IPS DF 19.7 (cell line): ENCODE results near the gene ARID4B.
"Not testable (repeated sequence)": the region's sequence is repeated elsewhere in the genome, so short reads cannot be mapped to it uniquely, and the experiment has no call there.

Source experiments
- DNase-seq: peaks from one replicate; pipeline ENCODE4 v3.0.0-alpha.2; 2013; ENCODE audit warnings: low read depth, low spot score

Gene ARID4B

DNA sequence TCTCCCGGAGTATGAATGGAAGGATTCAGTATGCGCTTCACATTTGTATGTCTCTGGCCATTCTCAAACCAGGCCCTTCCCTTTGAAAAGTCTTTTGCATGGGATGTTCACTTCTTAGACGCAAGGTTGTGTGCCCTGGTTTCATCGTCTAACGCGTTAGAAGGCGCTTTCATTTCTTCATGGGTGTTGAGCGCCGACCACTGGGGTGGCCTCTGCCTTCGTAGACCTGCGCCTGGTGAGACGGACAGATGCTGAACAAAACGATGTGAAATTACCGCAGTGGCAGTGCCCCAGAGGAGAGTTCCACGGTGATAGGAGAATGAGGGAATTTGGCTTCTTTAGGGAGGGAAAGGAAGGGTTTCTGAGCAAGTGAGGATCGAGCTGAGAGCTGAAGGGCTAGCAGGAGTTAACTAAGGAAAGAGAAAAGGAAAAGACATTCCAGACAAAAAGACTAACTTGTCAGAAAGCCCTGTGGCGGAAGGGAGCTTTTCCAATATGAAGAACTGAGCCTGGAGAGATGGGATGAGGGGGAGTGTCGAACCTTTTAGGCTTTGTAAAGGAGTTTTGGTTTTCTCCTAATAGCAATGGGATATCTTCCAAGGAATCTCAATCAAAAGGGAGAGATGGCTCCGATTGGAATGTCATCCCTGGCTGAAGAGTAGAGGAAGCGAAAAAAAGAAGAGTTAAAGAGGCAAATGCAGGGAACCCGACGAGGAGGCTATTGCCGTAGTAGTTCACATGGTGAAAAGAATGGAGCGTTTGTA lies 1.3 kb upstream of the ARID4B start:
- DNase-seq, result no peak

DNA sequence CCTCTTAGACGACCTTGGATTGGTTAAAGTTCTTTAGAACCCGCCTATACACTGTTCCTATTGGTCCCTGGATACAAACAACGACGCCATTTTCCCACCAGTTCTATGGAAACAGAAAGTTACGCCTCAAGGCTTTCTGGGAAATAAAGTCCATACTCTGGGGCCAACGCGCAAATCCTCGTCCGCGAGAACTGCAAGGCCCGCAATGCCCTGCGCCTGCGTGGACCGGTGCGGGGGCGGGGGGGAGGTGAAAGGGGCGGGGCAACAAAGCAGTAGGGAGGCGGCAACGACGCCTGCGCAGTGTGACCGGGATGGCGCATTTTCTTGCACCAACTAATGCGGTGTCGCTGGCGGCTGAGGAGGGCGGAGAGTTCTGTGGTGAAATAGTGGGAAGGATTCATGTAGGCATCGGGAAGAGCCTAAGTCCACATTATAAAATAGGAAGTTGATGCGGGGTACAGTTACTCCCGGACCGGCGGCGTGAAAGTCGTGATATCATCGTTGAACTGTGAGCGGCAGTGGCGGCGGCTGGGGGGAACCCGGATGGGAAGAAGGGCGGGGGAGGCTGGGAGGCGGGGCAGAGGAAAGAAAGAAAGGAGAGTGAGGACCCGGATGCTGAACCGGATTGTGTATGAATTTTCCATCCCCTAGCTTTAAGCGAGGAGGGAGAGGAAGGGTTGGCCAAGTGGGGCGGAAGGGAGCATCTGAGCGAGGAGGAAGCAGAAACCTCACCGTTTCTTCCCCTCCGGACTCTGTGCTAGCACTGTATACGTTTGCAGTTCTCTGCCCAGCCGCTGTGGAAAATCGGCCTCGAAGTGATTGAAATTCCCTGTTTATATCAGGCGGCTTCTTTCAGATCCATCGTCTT lies 526 bp upstream of the ARID4B start, which contains the start of gene GGPS1:
Gene GGPS1 (plus strand): TSS at position 300 of the 868 bp plus-strand sequence. CDS start 6,695 bp downstream, outside the sequence.
- peak; percentile 99 for DNase-seq

DNA sequence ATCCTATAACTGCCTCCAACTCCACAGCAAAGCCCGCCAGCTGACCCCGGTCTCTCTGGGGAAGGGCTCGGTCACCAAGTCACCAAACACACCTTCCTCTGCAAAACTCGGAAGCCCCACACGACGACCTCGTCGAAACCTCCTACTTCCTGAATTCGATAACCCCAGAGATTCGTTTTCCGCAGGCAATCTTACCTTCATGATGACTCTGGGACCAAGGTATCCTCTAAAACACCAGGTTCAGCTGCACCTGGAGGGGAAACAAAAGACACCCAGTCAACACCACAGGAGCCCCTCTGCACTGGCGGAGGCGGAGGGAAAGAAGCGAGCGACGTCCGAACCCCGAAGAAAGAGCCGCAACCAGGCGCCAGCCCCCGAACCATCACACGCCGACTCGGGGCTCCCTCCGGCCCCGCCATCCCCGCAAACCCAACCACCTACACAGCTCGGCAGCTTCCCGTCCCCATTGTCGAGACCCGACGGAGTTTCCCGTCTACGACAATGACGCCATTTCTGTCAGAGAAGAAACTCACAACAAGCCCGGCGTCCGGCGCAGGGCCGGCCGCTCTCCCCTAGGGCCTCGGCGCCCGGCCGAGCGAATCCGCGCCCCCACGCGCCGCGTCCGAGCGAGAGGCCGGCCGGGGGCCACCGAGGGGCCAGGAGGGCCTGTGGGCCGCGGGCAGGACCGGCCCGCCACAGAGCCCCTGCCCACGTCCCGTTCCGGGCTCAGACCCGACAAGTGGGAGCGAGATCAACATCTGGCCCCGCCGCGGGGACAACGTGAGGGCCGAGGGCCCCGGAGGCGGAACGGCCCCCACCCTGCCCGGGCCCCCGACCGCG lies 1.0 kb downstream of the ARID4B start:
- no peak for DNase-seq

DNA sequence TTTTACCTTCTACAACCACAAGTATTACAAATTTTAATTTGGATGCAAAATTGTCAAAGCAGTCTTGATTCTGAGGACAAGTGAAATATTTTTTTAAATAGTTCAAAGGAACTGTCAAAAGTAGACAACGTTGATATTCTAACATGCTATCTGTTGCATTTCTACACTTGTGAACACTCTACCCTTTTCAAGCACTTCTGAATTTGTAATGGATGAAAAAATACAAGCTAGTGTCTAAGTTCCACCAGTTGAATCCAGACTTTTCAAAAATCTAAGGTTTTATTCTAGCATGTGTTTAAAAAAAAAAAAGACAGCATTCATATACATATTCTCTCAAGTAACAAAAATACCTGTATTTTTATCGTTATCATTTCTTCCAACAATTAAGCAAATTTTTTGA lies 2.1 kb downstream of the ARID4B start:
- DNase-seq, result no peak

DNA sequence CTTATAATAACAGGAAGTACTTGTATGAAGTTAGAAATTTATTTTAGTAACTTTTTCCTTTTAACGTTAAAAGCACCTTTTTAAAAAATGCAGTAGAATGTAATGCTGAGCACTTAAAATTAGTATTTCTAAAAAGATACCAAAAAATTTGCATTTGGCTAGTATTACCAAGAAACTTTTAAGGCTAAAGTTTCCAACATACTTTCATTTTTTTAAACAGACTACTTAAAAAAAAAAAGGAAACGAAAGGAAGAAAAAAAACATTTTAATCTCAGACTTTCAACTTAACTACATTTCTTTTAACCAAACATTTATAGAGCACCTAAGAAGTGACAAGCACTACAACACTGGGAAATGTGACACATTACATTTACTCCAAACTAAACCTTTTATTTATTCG lies 2.8 kb downstream of the ARID4B start:
- no peak for DNase-seq

DNA sequence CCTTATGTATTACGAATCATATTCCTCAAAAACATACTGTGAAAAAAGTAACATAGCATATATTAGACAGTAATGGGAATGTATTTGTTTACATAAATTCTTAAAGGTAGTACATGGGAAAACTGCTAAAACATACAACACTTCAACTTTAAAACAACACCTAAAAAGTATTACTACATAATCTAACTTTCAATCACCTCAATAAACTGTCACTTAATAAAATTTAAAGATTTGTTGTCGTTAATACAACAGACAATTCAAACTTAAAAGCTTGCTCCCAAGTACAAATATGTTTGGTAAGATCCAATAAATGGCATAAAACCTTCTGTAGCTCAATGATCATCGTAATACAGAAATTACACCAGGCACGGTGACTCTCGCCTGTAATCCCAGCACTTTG lies 3.7 kb downstream of the ARID4B start:
- no peak for DNase-seq

DNA sequence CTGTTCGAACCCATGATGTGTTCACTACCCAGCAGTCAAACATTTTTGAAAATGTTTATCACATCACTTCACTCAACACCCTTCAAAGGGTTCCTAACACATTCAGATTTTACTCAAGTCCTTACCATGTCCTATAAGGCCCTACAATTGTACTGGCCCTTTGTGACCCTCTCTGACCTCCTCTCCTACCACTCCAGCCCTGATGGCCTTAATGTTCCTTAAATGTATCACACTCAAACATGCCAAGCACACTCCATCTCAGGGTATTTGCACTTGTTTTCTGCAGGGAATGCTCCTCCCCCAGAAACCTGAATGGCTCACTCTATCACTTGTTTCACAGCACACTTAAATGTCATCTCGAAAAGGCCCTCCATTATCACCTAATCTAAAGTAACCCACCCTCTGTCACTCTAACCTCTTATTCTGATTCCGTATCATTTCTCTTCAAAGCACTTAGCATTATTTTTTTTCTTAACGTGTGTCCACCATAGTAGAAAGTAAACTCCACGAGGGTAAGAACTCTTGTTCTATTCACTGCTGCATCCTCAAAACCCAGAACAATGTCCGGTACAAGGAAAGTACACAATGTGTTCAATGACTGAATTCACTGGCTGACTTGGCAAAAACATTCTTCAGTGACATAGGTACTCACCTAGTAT lies 7.3 kb downstream of the ARID4B start:
- DNase-seq, result no peak

DNA sequence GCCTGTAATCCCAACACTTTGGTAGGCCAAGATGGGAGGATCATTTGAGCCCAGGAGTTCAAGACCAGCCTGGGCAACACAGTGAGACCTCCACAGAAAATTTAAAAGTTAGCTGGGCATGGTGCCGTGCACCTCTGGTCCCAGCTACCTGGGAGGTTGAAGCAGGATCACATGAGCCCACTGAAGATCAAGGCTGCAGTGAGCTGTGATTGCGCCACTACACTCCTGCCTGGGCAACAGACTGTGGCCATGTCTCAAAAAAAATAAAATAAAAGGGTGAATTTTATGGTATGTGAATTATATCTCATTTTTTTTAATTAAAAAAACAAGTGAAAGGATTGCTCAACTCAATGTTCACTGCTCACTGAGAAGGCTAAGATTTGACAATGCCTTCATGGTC lies 8.7 kb downstream of the ARID4B start:
- no peak for DNase-seq

DNA sequence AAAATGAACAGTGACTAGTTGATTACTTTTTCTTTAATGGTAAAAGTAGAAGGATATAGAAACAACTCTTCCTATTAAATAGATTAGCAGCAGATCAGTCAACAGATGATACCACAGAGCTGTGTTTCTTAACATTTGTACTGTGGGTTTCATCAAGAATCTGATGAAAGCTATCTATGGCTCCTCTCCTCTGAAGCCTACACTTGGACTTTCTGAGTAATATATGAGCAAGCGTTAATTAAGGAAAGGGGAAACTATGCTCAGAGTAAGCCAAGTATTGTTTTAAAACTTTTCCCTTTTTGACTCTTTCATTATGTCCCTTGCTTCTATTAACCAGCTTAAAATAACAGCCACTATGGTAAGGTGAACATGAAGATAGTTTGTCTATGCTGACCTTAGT lies 10.8 kb downstream of the ARID4B start:
- DNase-seq, result no peak

DNA sequence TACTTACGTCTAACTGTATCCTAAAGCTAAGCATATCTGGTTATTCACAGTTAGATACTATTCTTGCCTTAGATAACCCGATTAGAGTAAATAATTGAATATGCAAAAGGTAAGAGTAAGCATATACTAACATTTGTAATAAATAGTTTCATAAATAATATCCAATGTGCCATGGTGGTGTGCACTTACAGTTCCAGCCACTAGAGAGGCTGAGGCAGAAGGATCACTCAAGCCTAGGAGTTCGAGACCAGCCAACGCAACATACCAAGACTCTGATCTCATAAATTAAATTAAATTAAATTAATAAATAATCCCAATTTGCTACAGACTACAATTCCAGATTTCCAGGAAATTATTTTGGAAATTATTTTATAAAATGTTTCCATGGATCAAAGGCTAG lies 12.2 kb downstream of the ARID4B start:
- DNase-seq, result no peak

DNA sequence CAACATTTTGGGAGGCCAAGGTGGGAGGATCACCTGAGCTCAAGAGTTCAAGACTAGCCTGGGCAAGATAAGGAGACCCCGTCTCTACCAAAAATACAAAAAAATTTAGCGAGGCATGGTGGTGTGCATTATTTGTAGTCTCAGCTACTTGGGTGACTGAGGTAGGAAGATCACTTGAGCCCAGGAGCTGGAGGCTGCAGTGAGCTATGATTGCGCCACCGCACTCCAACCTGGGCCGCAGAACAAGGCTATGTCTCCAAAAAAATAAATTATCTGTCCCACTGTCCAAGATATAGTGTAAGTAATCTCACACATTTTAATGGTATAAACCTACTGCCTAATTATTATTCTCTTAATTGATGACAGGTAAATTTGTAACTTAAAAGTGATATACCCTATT lies 12.8 kb downstream of the ARID4B start:
- no peak for DNase-seq

DNA sequence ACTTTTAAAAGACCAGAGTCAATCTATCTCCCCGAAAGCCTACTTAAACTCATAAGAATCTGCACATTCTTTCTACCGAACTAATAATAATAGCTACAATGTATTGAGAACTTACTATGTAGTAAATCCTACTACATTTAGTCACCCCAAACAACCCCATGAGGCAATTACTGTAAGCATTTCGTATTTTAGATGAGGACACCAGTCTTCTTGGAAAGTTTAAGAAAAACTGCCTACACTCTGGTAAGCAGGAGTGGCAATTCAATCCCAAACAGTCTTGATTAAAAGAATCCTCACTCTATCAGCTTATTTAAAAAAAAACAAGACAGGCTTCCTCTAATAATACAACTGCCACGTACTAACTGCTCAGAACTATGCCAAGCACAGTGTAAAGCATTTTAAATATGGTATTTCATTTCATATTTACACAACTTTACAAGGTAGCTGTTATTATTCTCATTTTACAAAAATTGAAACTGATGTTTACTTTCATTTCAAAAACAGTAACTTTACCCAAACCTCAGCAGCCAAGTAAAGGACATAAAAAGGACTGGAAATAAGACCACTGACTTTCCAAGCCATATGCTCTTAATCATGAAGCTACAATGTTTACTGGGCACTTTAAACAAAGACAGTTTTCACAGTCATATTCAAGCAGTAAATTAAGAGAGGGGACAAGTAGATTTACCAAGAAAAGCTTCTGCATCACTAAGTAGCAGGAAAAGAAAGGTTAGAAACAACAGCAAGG lies 13.9 kb downstream of the ARID4B start:
- no peak for DNase-seq

DNA sequence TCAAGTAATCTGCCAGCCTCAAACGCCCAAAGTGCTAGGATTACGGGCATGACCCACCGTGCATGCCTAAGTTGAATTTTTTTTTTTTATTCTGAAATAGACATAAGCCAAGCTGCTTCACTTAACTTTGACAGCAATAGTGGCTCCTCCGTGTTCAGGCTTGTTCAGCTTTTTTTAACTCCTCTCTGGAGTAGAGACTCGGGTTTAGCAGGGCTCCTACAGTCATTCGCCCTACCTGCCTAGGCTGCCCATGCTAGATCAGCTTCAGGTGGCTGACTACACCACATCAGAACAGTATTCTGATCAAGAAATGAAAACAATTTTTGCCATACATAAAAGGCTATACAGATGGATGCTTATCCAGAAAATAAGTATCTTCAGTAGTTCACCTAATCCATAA lies 14.7 kb downstream of the ARID4B start:
- DNase-seq, result no peak

DNA sequence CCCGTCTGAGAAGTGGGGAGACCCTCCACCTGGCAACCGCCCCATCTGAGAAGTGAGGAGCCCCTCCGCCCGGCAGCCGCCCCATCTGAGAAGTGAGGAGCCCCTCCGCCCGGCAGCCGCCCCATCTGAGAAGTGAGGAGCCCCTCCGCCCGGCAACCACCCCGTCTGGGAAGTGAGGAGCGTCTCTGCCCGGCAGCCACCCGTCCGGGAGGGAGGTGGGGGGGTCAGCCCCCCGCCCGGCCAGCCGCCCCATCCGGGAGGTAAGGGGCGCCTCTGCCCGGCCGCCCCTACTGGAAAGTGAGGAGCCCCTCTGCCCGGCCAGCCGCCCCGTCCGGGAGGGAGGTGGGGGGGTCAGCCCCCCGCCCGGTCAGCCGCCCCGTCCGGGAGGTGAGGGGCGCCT lies 18.8 kb downstream of the ARID4B start:
- not testable (repeated sequence) for DNase-seq

DNA sequence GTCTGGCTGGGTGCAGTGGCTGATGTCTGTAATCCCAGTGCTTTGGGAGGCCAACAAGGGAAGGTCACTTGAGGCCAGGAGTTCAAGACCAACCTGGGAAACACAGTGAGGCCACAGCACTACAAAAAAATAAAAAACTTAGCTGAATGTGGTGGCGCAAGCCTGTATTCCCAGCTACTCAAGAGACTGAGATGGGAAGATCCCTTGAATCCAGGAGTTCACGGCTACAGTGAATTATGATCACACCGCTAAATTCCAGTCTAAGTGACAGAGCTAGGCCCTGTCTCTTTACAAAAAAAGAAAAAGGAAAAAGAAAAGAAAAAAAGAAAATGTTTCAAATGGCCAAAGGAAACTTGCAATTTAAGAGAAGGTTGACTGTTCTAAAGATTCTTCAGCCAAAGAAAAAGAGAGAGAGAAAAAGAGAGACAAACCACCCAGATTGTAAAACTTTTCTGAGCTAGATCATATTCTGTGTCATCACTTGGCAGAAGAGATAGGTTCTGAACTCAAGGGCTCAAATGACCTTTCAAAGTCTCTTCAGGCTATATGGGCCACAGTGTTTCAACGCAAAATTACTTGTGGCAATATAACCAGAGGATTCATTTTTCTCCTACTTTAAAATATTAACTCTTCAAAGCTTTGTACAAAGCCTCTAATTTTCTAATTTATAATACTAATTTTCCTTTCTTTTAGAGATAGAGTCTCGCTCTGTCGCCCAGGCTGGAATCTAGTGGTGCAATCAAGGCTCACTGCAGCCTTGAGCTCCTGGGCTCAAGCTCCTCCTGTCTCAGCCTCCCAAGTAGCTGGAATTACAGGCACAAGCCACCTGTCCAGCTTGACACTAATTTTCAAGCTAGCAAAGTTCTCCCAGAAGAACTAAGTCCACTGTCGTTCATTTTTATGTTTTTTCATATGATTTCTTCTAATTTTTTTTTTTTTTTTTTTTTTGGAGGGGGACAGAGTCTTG lies 20.5 kb downstream of the ARID4B start:
- DNase-seq, result no peak

DNA sequence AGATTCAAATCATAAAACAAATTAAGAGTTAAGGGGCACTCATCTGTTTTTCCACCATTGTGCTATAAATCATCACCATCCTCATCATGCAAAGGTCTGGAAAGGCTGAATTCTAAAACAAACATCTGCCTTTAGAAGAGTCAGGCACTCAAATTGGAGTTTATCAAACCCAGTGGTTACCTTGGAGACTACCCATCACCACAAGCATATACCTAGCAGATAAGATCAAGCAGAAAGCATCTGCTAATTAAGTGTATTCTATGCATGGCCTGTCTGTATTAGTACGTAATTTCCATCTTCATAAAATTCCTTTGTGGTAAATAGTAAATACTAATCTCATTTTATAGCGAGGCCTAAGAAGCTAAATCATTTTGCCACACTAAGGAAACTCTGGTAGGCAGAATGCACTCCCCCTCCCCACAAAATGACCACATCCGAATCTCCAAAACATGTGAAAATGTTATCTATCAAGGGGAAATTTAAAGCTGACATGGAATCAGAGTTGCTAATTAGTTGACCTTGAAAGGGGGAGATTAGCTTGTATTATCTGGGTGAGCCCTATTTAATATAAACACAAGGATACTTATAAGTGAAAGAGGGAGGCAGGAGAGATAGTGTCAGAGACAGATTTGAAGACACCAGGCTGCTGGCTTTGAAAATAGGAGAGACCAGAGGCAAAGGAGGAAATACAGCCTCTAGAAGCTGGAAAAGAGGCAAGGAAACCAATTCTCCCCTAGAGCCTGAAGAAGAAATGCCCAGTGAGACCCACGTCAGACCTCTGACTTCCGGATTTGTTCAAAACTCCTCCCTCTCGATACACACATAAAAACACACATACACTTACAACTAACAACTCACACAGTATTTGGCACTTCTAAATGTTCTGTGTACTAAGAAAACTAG lies 23.2 kb downstream of the ARID4B start:
- DNase-seq, result no peak

DNA sequence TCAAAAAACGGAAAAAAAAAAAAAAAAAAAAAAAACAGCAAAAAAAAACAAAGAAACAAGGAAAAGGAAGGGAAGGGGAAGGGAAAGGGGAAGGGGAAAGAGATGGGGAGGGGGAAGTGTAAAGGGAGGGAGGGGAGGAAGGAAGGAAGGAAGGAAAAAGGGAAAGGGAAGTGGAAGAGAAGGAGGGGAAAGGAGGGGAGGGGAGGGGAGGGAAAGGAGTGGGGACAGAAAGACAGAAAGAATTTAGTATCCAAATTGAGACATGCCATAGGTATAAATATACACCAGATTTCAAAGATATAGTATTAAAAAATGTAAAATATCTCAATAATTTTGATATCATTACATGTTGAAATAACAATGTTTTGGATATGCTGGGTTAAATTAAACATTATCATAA lies 25.8 kb downstream of the ARID4B start:
- no peak for DNase-seq

DNA sequence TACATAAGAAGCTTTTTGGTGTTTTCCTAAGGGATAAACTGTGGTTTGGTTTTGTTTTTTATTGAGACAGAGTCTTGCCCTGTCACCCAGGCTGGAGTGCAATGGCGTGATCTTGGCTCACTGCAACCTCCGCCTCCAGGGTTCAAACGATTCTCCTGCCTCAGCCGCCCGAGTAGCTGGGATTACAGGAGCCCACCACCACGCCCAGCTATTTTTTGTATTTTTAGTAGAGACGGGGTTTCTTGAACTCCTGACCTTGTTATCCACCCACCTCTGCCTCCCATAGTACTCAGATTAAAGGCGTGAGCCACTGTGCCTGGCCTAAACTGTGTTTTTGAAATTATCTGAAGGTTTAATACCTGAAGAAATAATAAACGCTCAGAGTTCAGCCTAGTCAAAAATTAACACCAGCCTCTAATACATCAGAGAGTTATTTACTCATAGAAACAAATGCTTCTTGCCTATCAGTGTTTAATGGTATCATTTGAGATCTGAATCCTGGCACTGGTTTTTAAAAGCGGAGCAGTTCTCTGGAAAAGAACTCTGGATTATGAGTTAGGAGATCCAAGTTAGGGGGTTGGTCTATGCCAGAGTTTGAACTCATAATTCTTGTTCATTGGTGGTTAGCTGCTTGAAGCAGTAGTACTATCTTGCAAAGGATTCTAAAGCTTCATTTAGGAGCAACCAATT lies 28.7 kb downstream of the ARID4B start:
- DNase-seq, result no peak
